ENCODE data around the gene DEDD2. TPM values are rescaled to one million over a fixed set of nuclear protein-coding genes. Genes with fewer than 3 reads are reported as not detected.
A peak's percentile ranks its signal among the peaks of the same experiment; 100 is the strongest.

The DEDD2 gene
- polyA plus RNA-seq, 3 donors: 125 to 141 (median 133) TPM

DNA sequence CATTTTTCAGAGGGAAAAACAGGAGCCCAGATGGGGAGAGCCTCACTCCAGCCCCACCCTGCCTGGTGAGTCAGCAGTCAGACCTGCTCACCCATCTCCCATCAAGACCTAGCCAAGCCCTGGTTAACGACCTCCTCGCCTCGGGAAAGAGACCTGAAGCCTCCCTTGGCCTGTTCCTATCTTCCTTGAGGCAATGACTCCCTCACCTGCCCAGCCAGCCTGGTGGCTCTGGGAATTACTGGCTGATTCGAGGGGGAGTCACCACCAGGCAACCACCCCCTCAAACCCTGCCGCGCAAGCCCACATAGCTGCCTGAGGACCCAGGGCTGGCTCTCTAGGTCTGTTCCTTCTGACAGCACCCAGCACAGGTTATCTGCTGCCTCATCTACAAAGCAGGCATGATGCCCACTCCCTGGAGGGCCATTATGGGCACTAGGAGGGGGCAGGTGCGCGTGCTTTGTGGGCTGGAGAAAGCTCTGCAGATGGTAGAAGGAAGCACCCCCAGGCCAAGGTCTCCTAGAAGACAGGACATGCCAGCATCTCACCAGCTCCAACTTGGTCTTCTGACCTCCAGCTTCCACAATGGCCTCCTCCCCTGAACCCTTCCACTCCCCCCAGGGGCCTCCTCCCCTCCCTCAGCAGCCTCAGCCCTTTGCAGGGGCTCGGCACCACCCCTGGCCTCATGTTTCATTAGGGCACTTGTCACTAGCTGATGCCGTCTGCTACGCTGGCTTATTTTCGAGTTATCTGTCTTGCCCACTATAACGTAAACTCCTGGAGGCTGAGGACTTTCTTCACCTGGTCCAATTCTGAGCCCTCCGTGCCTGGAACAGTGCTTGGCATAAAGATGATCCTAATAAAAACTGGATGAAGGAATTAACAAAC lies 10.4 kb downstream of the DEDD2 start:
- peaks cover 48 to 58% of the 10 kb centered on the region in 2 donors for H3K4me1 ChIP-seq (ENCODE audit: control insufficient read depth in 1 of 2, insufficient read depth in 2 of 2, low read length in 2 of 2)
- H3K36me3 Mint-ChIP-seq: peaks cover 80 to 99% of the 10 kb centered on the region in 2 donors
- TF ChIP-seq, protein P1, sequence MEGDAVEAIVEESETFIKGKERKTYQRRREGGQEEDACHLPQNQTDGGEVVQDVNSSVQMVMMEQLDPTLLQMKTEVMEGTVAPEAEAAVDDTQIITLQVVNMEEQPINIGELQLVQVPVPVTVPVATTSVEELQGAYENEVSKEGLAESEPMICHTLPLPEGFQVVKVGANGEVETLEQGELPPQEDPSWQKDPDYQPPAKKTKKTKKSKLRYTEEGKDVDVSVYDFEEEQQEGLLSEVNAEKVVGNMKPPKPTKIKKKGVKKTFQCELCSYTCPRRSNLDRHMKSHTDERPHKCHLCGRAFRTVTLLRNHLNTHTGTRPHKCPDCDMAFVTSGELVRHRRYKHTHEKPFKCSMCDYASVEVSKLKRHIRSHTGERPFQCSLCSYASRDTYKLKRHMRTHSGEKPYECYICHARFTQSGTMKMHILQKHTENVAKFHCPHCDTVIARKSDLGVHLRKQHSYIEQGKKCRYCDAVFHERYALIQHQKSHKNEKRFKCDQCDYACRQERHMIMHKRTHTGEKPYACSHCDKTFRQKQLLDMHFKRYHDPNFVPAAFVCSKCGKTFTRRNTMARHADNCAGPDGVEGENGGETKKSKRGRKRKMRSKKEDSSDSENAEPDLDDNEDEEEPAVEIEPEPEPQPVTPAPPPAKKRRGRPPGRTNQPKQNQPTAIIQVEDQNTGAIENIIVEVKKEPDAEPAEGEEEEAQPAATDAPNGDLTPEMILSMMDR (IDR thresholded peaks at IDR 0.05): no peak

DNA sequence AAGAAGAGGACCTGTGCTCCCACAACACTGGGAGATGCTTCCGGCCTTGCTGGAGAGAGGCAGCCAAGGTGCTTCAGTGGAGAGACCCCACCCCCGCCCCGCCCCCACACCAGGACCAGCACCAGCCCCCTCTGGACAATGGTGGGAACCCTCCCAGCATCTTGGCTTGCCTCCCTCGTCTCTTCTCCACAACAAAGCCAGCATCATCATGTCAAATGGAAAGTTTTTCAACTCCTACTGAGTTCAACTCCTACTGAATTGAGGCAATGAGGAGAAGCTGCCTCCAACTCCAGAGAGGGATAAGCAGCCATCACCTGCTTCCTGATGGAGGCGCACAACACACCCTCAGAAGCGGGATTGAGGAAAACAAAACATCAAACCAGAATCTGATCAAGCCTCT lies 12.8 kb downstream of the DEDD2 start:
- no peak overlapping the region for H3K4me3 ChIP-seq (replicated peaks in 1 of 3; ENCODE audit: low read depth in 2 of 3, low read length in 3 of 3)
- H3K27ac ChIP-seq (ENCODE audit: low read depth in 1 of 2, low read length in 2 of 2): peak overlapping the region in 1 of 2 donors; percentile 100
- peaks cover 72 to 81% of the 10 kb centered on the region in 2 donors for H3K4me1 ChIP-seq (ENCODE audit: control insufficient read depth in 1 of 2, insufficient read depth in 2 of 2, low read length in 2 of 2)
- H4K20me1 ChIP-seq (ENCODE audit: insufficient read depth, low read length): peaks cover 30% of the 10 kb centered on the region
- no peak for DNase-seq
- H3K79me2 ChIP-seq (ENCODE audit: insufficient read depth, low read length): peaks cover 83% of the 10 kb centered on the region
- intact Hi-C loops (cut with micrococcal nuclease): loop anchor here in 1 of 2 donors (5.0 kb wide), 1 partner anchor 78 kb away; no protein-coding TSS in a partner anchor
- TF ChIP-seq, protein P1 (IDR thresholded peaks at IDR 0.05): no peak
- Mint-ChIP-seq H3K27me3 (ENCODE audit: low read depth in 3 of 3) (peaks cover 0 to 5% (median 0%) of the 10 kb centered on the region in 3 donors), H3K9me3 (peaks cover 0 to 3% (median 0%) of the 10 kb centered on the region in 7 donors), H3K27ac (peak overlapping the region in 4 of 7 donors; percentile 10 to 100 (median 68)), H3K4me3 (no peak overlapping the region), H3K36me3 (peaks cover 87 to 92% of the 10 kb centered on the region in 2 donors), H3K4me1 (peaks cover 86% of the 10 kb centered on the region)
- no peaks in the 10 kb centered on the region for H3K27me3 ChIP-seq (ENCODE audit: control insufficient read depth in 2 of 2, insufficient read depth in 2 of 2, low read length in 2 of 2)
- no peak overlapping the region for H3K4me2 ChIP-seq (replicated peaks; ENCODE audit: extremely low read depth, low read length, poor library complexity, severe bottlenecking)
- WGBS (ENCODE audit: insufficient coverage): 100% methylated on average over 3 of the region's 6 CpGs
- H2AFZ ChIP-seq (ENCODE audit: insufficient read depth, low read depth, low read length, poor library complexity, severe bottlenecking): no peak overlapping the region
- peaks cover 62 to 83% of the 10 kb centered on the region in 2 donors for H3K36me3 ChIP-seq (replicated peaks in 1 of 2; ENCODE audit: control insufficient read depth in 1 of 2, insufficient read depth in 2 of 2, low read length in 2 of 2)
- H3K9me3 ChIP-seq (replicated peaks in 1 of 2; ENCODE audit: control insufficient read depth in 1 of 2, insufficient read depth in 1 of 2, low read length in 2 of 2): no peaks in the 10 kb centered on the region
- H3K9ac ChIP-seq (ENCODE audit: insufficient read depth, low read length, poor library complexity, severe bottlenecking): no peak overlapping the region

More for the DNA sequence above, 10.4 kb downstream of the DEDD2 start:
- Histone ChIP-seq H3K4me3 (replicated peaks in 1 of 3; ENCODE audit: low read depth in 2 of 3, low read length in 3 of 3) (peak overlapping the region in 1 of 3 experiments; percentile 25), H3K4me2 (replicated peaks; ENCODE audit: extremely low read depth, low read length, poor library complexity, severe bottlenecking) (peak overlapping the region; percentile 44), H3K27me3 (ENCODE audit: control insufficient read depth in 2 of 2, insufficient read depth in 2 of 2, low read length in 2 of 2) (no peaks in the 10 kb centered on the region), H2AFZ (ENCODE audit: insufficient read depth, low read depth, low read length, poor library complexity, severe bottlenecking) (no peak overlapping the region), H4K20me1 (ENCODE audit: insufficient read depth, low read length) (peaks cover 53% of the 10 kb centered on the region), H3K36me3 (replicated peaks in 1 of 2; ENCODE audit: control insufficient read depth in 1 of 2, insufficient read depth in 2 of 2, low read length in 2 of 2) (peaks cover 81 to 93% of the 10 kb centered on the region in 2 donors), H3K27ac (ENCODE audit: low read depth in 1 of 2, low read length in 2 of 2) (peak overlapping the region; percentile 63 to 80), H3K79me2 (ENCODE audit: insufficient read depth, low read length) (peaks cover 91% of the 10 kb centered on the region), H3K9me3 (replicated peaks in 1 of 2; ENCODE audit: control insufficient read depth in 1 of 2, insufficient read depth in 1 of 2, low read length in 2 of 2) (no peaks in the 10 kb centered on the region), H3K9ac (ENCODE audit: insufficient read depth, low read length, poor library complexity, severe bottlenecking) (peak overlapping the region; percentile 27)
- Mint-ChIP-seq H3K27ac (peak overlapping the region; percentile 86 to 99 (median 95)), H3K27me3 (ENCODE audit: low read depth in 3 of 3) (no peaks in the 10 kb centered on the region), H3K9me3 (peaks cover 0 to 3% (median 0%) of the 10 kb centered on the region in 7 donors), H3K4me1 (peaks cover 61% of the 10 kb centered on the region), H3K4me3 (peak overlapping the region in 1 of 2 donors; percentile 60)
- 89% methylated on average over 10 of the region's 14 CpGs for WGBS (ENCODE audit: insufficient coverage)
- intact Hi-C loops (cut with micrococcal nuclease): no loop called here
- DNase-seq: no peak
